Measurements from ENCODE around the gene ITGBL1.

DNA sequence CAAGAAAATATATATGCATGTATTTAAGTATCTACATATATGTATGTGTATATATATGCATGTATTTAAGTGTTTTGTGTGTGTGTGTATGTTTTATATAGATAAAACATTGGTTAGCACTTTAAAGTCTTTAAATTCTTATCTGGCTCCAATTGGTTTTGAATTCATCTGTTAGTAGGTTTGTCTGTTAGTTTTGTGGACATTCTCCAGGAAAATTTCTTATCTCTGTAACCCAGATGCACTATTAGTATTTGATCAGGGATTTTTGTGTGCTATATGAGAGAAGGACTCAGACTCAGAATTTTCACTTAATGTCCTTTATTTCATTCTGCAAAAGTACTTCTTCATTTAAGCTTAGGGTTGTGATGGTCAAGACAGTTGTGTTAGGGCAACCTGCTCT lies 103.1 kb downstream of the ITGBL1 start:
- TF ChIP-seq, protein P1, sequence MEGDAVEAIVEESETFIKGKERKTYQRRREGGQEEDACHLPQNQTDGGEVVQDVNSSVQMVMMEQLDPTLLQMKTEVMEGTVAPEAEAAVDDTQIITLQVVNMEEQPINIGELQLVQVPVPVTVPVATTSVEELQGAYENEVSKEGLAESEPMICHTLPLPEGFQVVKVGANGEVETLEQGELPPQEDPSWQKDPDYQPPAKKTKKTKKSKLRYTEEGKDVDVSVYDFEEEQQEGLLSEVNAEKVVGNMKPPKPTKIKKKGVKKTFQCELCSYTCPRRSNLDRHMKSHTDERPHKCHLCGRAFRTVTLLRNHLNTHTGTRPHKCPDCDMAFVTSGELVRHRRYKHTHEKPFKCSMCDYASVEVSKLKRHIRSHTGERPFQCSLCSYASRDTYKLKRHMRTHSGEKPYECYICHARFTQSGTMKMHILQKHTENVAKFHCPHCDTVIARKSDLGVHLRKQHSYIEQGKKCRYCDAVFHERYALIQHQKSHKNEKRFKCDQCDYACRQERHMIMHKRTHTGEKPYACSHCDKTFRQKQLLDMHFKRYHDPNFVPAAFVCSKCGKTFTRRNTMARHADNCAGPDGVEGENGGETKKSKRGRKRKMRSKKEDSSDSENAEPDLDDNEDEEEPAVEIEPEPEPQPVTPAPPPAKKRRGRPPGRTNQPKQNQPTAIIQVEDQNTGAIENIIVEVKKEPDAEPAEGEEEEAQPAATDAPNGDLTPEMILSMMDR (IDR thresholded peaks at IDR 0.05), result no peak
- TF ChIP-seq POLR2A (IDR thresholded peaks at IDR 0.05), result no peak

All from ovary (tissue), 3 donors.